GM21390 (cell line): Measurements from ENCODE around the gene PCDH8.
A peak's percentile ranks its signal among the peaks of the same experiment; 100 is the strongest.
"Not testable (repeated sequence)": the region's sequence is repeated elsewhere in the genome, so short reads cannot be mapped to it uniquely, and the experiment has no call there.

Experiments used
- ATAC-seq: cut with Tn5 transposase; IDR thresholded peaks from one replicate; pipeline ENCODE4 v1.9.1; 2021; ENCODE audit not compliant: unreplicated experiment

The PCDH8 gene

GRCh38 chr13:52850396-52851136, 2.1 kb upstream of the PCDH8 start:
- peak; percentile 50 for ATAC-seq

GRCh38 chr13:52850072-52850395, 1.6 kb upstream of the PCDH8 start:
- no peak for ATAC-seq

GRCh38 chr13:52849291-52850071, 1.0 kb upstream of the PCDH8 start:
- no peak for ATAC-seq

- ATAC-seq: no peak
Measured at GRCh38 chr13:52847682-52848432, 583 bp downstream of the PCDH8 start.

GRCh38 chr13:52847322-52847681, 1.1 kb downstream of the PCDH8 start:
- no peak for ATAC-seq

GRCh38 chr13:52846567-52847321, 1.7 kb downstream of the PCDH8 start:
- ATAC-seq: no peak

- no peak for ATAC-seq
Measured at GRCh38 chr13:52845766-52846566, 2.5 kb downstream of the PCDH8 start.

GRCh38 chr13:52845334-52845761, 3.1 kb downstream of the PCDH8 start:
- no peak for ATAC-seq

- no peak for ATAC-seq
Measured at GRCh38 chr13:52844836-52845235, 3.6 kb downstream of the PCDH8 start.

- ATAC-seq: no peak
Measured at GRCh38 chr13:52842441-52842840, 6.0 kb downstream of the PCDH8 start.

GRCh38 chr13:52840066-52840465, 8.4 kb downstream of the PCDH8 start:
- ATAC-seq: no peak

- no peak for ATAC-seq
Measured at GRCh38 chr13:52838433-52839107, 9.9 kb downstream of the PCDH8 start.

GRCh38 chr13:52837850-52838249, 10.6 kb downstream of the PCDH8 start:
- ATAC-seq: no peak

- ATAC-seq: no peak
Measured at GRCh38 chr13:52835071-52835839, 13.2 kb downstream of the PCDH8 start.

- ATAC-seq: no peak
Measured at GRCh38 chr13:52833296-52833875, 15.1 kb downstream of the PCDH8 start.

GRCh38 chr13:52832313-52832712, 16.1 kb downstream of the PCDH8 start:
- no peak for ATAC-seq

GRCh38 chr13:52830946-52831345, 17.5 kb downstream of the PCDH8 start:
- no peak for ATAC-seq

- no peak for ATAC-seq
Measured at GRCh38 chr13:52827839-52828238, 20.6 kb downstream of the PCDH8 start.

GRCh38 chr13:52817886-52818285, 30.6 kb downstream of the PCDH8 start:
- not testable (repeated sequence) for ATAC-seq
